ENCODE measurements around the gene FOXP4.

FOXP4 gene

DNA sequence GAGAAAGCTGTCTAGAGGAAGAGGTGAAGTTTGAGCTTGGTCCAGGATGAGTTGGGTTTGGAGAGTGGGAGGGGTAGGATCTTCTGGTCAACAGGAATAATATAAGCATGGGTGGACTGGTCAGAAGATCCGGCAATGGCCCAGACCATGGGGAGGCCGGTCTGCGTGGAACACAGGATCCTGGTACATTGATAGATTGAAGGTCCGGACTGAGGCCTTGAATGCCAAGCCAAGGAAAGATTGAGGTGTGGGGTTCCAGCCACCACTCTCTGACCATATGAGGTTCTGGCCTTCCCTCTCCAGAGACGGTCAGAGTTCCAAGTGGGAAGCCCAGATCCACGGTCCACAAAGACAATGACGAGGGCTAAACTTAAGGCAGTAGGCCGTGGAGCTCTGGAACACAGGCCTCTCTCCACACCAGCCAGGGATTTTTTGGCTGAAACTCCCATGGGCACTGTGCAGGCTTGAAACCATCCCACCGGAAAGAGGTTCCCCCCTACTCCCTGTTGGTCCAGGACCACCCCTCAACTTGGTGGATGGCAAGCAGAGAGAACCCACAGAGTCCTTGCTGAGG is 95.3 kb downstream of the FOXP4 start:
- Mint-ChIP-seq H3K27me3 (peaks cover 95% of the 10 kb centered on the region), H3K27ac (no peak overlapping the region), H3K4me3 (no peak overlapping the region), H3K36me3 (no peaks in the 10 kb centered on the region), H3K4me1 (peaks cover 6% of the 10 kb centered on the region), H3K9me3 (no peaks in the 10 kb centered on the region)
- CTCF ChIA-PET: no interaction called here
- no peak for DNase-seq

DNA sequence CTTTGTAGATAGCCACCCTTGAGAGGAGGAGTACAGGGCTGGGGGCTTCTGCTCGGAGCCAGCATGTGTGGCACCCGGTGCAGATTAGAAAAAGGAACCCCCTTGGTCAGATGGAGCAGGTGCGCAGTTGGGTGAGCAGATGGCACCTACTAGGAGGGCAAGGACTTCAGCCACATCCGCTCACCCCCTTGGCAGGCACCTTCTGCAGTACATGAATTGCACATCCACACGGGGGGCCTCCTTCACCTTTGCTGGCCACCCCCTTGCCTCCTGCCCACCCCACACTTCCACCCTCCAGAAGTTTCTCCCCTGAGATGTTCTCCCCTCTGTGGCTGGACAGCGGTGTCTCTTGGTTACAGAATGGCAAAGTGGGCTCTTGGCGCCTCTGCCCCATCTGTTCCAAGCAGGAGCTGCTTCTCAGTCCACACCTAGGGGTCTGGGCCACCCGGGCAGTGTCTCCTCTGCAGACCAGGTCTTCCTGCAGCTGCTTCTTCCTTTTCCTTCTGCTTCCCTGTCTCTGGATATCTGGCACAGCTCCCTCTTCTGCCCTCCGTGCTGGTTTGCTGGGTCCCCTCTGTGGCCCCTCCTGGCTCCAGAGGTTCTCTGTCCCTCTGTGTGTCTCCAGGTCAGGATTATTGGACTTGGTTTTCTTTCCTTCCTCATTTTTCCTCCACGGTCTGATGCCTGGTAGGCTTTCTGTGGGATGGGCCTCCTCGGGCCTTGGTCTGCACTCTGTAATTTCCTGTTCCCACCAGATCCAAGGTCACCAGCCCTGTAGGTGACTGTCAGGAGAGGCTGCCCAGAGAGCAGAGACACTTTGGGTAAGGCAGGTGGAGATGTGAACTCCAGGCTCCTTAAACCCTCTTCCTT is 96.1 kb downstream of the FOXP4 start:
- H3K27ac Mint-ChIP-seq: no peak overlapping the region
- H3K36me3 Mint-ChIP-seq: no peaks in the 10 kb centered on the region
- no peak overlapping the region for H3K4me3 Mint-ChIP-seq
- CTCF ChIA-PET: no interaction called here
- H3K27me3 Mint-ChIP-seq: peaks cover 92% of the 10 kb centered on the region
- H3K4me1 Mint-ChIP-seq: peaks cover 4% of the 10 kb centered on the region
- no peaks in the 10 kb centered on the region for H3K9me3 Mint-ChIP-seq
- DNase-seq: no peak

DNA sequence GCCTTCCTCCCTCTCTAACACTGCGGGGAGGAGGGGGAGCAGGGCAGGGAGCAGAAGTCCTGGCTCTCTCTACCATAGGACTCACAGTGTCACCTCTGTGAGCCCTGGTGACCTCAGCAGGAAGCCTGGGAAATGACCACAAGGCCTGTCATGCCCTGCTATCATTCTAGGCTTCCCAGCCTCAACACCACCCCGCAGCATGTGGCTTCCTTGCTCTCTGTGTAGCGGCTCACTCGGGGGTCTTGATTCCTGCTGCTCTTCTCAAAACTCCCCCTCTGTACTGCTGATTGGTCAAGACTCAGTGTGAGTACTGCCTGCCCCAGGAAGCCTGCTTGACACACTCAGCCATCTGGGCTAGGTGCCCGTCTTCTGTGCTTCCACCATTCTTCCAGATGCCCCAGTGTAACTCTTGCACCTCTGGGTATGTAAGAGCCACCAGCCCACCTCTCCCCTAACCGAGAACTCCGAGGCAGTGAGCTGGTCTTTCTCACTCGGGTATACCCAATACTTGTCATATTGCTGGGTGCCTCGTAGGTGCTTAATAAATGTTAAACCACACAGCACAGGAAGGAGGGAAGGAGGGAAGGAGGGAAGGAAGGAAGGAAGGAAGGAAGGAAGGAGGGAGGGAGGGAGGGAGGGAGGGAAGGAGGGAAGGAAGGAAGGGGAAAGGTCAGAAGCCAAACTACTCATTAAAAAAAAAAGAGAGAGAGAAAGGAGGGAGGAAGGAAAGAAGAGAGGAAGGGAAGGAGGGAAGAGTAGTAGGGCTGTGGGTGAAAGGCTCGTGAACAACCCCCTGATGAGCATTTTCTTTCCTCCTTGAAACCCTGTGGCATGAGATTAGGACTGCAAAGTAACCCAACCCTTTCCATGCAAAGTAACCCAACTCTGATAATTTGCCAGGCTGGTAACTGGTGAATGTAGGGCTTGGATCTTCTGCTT is 97.0 kb downstream of the FOXP4 start:
- no peak for DNase-seq
- Mint-ChIP-seq H3K27me3 (peaks cover 83% of the 10 kb centered on the region), H3K36me3 (no peaks in the 10 kb centered on the region), H3K9me3 (no peaks in the 10 kb centered on the region), H3K4me3 (no peak overlapping the region), H3K27ac (no peak overlapping the region), H3K4me1 (no peaks in the 10 kb centered on the region)
- CTCF ChIA-PET: no interaction called here

DNA sequence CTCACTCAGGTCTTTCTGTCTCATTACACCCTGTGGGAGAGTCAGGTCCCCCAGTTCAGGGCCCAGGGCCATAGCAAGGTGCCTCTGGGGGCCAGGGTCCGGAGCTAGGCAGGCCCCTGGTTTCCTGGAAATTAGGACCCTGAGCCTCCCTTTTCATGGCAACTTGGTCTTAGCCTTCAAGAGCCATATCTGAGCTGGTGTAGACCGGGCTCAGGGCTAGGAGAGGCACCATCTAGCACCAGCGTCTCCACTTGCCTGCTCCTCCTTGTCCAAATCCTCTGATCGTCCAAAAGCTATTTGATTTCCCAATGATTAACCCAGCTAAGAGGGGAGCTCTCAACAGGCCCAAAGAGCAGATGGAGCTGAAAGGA is 97.7 kb downstream of the FOXP4 start:
- Mint-ChIP-seq H3K4me1 (no peaks in the 10 kb centered on the region), H3K27ac (no peak overlapping the region)

DNA sequence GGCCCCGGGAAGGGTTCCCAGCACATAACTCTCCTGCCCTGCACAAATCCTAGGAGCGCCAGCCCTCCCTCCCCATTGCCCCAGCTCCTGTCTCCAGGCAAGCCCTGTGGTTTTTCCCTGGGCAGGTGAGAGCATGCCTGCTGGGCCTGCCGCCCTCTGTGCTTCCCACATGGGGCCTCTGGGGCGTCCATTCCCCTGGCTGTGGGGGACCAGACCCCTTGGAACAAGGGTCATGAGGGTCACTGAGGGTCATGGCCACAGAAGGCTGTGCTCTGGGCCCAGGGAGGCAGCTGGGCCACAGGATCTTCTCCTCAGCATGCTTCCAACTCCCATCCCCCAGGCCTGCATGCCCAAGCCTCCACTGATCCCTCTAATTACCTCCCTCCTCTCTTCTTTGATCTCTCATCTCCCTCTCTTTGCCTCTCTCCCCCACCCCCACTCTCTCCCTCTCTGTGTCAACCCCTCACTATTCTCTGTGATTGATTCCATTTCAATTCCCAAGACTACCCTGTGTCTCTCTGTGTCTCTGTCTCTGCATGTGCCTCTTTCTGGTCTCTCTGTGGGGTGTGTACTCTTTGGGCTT is 98.2 kb downstream of the FOXP4 start:
- Mint-ChIP-seq H3K36me3 (no peaks in the 10 kb centered on the region), H3K27ac (no peak overlapping the region), H3K27me3 (peaks cover 71% of the 10 kb centered on the region), H3K9me3 (no peaks in the 10 kb centered on the region), H3K4me3 (no peak overlapping the region), H3K4me1 (no peaks in the 10 kb centered on the region)
- DNase-seq: no peak
- CTCF ChIA-PET: no interaction called here

More for the DNA sequence above, 97.7 kb downstream of the FOXP4 start:
- Mint-ChIP-seq H3K27me3 (peaks cover 77% of the 10 kb centered on the region), H3K4me3 (no peak overlapping the region), H3K36me3 (no peaks in the 10 kb centered on the region), H3K9me3 (no peaks in the 10 kb centered on the region)
- CTCF ChIA-PET: no interaction called here
- DNase-seq: no peak

DNA sequence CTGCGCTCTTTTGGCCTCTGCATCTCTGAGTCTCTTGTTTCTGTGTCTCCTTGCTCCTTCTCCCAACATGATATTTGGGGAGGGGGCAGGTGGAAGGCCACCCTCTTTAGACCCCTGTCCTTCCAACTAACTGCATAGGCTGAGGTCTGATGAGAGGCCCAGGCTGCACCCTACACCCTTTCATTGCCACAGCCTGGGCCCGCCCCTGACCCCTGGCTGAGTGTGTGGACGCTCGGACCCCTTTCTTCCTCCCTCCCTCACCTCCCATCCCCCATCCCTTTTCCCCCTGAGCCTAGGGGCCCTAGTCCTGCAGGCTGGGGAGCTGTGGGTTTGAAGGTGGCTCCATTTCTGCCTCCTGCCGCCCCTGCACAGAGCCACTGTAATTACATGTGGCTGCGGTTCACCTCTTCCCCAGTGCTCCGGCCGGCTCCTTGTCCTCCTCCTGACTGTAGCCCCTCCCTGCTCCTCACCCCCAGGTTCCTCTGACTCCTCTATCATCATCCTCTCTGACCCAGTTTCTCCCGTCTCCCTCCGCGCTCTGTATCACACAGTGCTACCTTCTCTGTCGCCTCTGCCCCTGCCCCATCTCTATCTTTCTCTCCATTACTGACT is 98.9 kb downstream of the FOXP4 start:
- H3K27ac Mint-ChIP-seq: no peak overlapping the region
- CTCF ChIA-PET: no interaction called here
- H3K4me3 Mint-ChIP-seq: no peak overlapping the region

DNA sequence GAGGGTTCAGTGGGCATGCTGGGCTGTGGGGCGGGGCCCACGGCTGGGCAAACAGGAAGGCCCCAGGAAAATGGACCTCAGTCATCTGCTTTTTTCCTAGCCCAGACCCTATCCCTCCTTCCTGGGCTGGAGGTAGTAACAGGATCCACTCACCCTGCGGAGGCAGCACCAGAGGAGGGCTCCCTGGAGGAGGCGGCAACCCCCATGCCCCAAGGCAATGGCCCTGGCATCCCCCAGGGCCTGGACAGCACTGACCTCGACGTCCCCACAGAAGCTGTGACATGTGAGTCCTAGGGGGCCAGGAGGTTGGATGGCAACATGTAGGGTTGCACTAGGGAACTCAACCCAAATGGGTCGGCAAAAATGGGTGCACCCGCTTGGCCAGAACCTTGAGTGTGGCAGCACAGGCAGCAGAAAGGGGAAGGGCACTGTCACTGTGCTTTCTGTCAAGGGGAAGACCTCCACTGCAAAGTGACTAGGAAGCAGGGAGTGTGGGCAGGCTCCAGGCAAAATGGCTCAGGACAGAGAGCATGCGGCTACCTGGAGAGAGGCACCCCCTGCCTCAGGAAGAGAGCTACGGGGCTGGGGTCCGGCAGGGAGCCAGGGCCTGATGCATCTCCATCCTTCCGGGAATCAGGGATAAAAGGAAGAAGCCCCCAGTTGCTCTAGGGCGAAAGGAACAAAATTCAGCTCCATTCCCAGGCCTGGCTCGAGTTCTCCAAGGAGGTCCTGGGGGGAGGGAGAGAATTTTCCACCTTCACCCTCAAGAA is 100.0 kb downstream of the FOXP4 start:
- H3K27ac Mint-ChIP-seq: no peak overlapping the region
- CTCF ChIA-PET: no interaction called here
- peaks cover 57% of the 10 kb centered on the region for H3K27me3 Mint-ChIP-seq
- no peaks in the 10 kb centered on the region for H3K36me3 Mint-ChIP-seq
- no peaks in the 10 kb centered on the region for H3K9me3 Mint-ChIP-seq
- no peak overlapping the region for H3K4me3 Mint-ChIP-seq
- no peak for DNase-seq
- H3K4me1 Mint-ChIP-seq: no peaks in the 10 kb centered on the region

More for the DNA sequence above, 98.9 kb downstream of the FOXP4 start:
- Mint-ChIP-seq H3K36me3 (no peaks in the 10 kb centered on the region), H3K9me3 (no peaks in the 10 kb centered on the region), H3K27me3 (peaks cover 68% of the 10 kb centered on the region), H3K4me1 (no peaks in the 10 kb centered on the region)
- no peak for DNase-seq

DNA sequence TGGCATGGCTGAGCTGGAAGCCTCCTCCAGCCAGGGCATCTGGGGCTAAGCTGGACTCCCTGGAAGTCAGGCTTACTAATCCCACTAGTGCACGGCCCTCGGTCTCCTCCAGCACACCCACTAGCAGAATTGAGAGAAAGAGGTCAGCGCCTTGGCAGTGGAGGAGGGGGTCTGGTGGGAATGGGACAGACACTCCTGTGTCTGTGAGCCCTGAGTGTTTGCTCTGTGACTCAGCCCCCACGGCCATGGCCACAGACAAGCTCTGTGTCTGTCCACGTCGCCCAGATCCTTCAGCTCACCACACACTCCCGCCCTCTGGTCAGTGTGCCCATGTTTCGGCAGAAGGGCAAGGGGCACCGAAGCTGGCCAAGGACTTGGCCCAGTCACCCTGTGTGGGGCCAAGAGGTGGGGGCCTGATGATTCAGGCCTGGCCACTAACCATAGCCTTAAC is 100.9 kb downstream of the FOXP4 start:
- Mint-ChIP-seq H3K9me3 (no peaks in the 10 kb centered on the region), H3K27me3 (peaks cover 49% of the 10 kb centered on the region), H3K4me1 (no peaks in the 10 kb centered on the region), H3K4me3 (no peak overlapping the region), H3K27ac (no peak overlapping the region), H3K36me3 (no peaks in the 10 kb centered on the region)
- CTCF ChIA-PET: no interaction called here
- DNase-seq: no peak

DNA sequence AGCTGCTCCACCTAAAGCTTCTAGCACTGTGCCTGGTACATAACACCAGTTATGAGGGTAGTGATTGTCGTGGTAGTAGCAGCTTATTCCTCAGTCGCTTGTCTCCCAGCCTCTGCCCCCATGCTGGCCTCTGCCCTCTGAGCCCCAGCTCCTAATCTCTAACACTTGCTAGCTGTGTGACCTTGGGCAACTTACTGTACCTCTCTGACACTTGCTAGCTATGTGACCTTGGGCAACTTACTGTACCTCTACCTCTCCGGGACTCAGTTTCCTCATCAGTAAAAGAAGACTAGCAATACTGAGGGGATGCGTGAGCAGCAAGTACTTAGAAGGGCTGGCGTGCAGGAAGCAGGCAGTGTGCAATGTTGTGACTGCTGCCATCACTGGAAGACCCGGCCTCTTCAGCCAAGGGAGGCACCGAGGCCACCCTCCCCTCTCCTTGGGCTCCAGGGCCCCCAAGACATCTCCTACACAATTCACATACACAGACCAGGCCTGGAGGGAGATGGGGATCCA is 101.9 kb downstream of the FOXP4 start:
- Mint-ChIP-seq H3K27me3 (peaks cover 42% of the 10 kb centered on the region), H3K36me3 (no peaks in the 10 kb centered on the region), H3K9me3 (no peaks in the 10 kb centered on the region), H3K27ac (no peak overlapping the region), H3K4me3 (no peak overlapping the region), H3K4me1 (no peaks in the 10 kb centered on the region)
- CTCF ChIA-PET: interaction anchor here (1.0 kb wide), 1 partner anchor 35 kb away, joined by 3 read pairs; no protein-coding TSS in a partner anchor
- DNase-seq: no peak

DNA sequence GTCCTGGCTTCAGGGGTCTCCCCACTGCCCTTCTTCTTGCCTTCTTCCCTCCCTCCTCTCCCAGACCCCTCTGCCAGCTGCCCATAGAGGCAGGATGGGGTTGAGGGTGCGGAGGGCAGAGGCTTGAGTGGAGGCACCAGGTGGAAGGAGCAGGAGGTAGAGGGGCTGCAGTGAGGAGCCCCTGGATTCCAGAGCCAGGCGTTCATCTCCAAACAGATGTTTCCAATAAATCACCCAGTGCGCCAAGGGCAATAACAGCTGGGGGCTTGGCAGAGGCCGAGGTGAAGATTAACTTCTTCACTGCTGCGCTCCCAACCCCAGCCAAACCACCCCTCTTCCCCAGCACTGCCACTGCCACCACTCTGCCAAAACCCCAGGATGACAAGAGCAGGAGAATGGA is 102.7 kb downstream of the FOXP4 start:
- DNase-seq: no peak
- H3K36me3 Mint-ChIP-seq: no peaks in the 10 kb centered on the region
- no peak overlapping the region for H3K4me3 Mint-ChIP-seq
- H3K4me1 Mint-ChIP-seq: no peaks in the 10 kb centered on the region
- CTCF ChIA-PET: interaction anchor here (1.0 kb wide), 1 partner anchor 34 kb away, joined by 3 read pairs; no protein-coding TSS in a partner anchor
- H3K27me3 Mint-ChIP-seq: peaks cover 38% of the 10 kb centered on the region
- H3K9me3 Mint-ChIP-seq: no peaks in the 10 kb centered on the region
- H3K27ac Mint-ChIP-seq: no peak overlapping the region

DNA sequence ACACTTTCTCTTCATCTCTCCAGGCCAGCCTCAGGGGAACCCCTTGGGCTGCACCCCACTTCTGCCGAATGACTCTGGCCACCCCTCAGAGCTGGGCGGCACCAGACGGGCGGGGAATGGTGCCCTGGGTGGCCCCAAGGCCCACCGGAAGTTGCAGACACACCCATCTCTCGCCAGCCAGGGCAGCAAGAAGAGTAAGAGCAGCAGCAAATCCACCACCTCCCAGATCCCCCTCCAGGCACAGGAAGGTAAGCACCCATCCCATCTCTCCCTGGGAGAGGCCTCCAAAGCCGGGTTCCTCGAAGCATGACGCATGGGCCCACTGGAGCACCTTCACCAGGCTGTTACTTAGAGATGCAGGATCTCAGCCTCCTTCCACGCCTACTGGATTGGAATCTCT is 103.4 kb downstream of the FOXP4 start:
- Mint-ChIP-seq H3K9me3 (no peaks in the 10 kb centered on the region), H3K27ac (no peak overlapping the region), H3K27me3 (peaks cover 34% of the 10 kb centered on the region), H3K4me1 (no peaks in the 10 kb centered on the region), H3K4me3 (no peak overlapping the region), H3K36me3 (no peaks in the 10 kb centered on the region)
- DNase-seq: no peak
- CTCF ChIA-PET: no interaction called here

DNA sequence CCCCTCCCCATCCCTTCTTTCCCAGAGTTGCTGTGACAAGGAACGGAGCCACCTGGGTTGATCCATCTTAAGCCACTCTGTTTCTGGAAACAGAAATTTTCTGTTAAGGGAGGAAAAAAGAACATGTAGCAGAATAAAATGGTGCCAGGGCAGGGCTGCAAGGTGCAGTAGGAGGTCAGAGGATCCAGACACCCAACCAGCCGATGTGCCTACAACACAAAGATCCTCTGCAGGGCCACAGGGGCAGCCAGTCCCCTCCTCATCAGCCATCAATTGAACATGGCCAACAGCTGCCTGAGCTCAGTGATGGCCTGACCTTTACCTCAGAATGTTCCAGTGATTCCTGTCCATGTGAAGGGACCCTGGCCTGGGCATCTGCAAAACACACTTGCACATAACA is 103.9 kb downstream of the FOXP4 start:
- no peak for DNase-seq
- CTCF ChIA-PET: no interaction called here
- Mint-ChIP-seq H3K9me3 (no peaks in the 10 kb centered on the region), H3K36me3 (no peaks in the 10 kb centered on the region), H3K4me1 (no peaks in the 10 kb centered on the region), H3K4me3 (no peak overlapping the region), H3K27me3 (peaks cover 37% of the 10 kb centered on the region), H3K27ac (no peak overlapping the region)

All from activated naive CD4-positive, alpha-beta T cell treated with anti-CD3 and anti-CD28 coated beads, Interleukin-2, amount 10 ng/mL, durations not matched to agents 7 days and 5 days (primary cell).